NCI-H2171 (cell line): ENCODE data around the gene FNDC5.

Source experiments
- DNase-seq: peaks from one replicate; lab custom pipeline; 2025; lab: John Stamatoyannopoulos, UW

Gene FNDC5

GRCh38 chr1:32884032-32884372, 13.3 kb upstream of the FNDC5 start:
- no peak for DNase-seq

GRCh38 chr1:32883338-32884031, 12.8 kb upstream of the FNDC5 start:
- peak; percentile 59 for DNase-seq

GRCh38 chr1:32881871-32882850, 11.4 kb upstream of the FNDC5 start:
- DNase-seq, result peak; percentile 99

GRCh38 chr1:32881291-32881690, 10.6 kb upstream of the FNDC5 start:
- DNase-seq, result no peak

GRCh38 chr1:32878637-32879041, 7.9 kb upstream of the FNDC5 start:
- no peak for DNase-seq

GRCh38 chr1:32878183-32878582, 7.5 kb upstream of the FNDC5 start:
- peak; percentile 69 for DNase-seq

GRCh38 chr1:32877211-32878110, 6.7 kb upstream of the FNDC5 start:
- DNase-seq, result peak; percentile 56

- DNase-seq, result no peak
These were observed 5.9 kb upstream of the FNDC5 start for GRCh38 chr1:32876341-32877210.

GRCh38 chr1:32874860-32875752, 4.4 kb upstream of the FNDC5 start:
- DNase-seq, result no peak

GRCh38 chr1:32873484-32873883, 2.8 kb upstream of the FNDC5 start:
- no peak for DNase-seq

GRCh38 chr1:32872192-32872460, 1.4 kb upstream of the FNDC5 start:
- no peak for DNase-seq

- no peak for DNase-seq
These were observed 866 bp upstream of the FNDC5 start for GRCh38 chr1:32871364-32872191.

GRCh38 chr1:32869923-32870614, 643 bp downstream of the FNDC5 start:
- DNase-seq, result no peak

GRCh38 chr1:32868806-32869455, 1.8 kb downstream of the FNDC5 start:
- no peak for DNase-seq

GRCh38 chr1:32868085-32868484, 2.6 kb downstream of the FNDC5 start:
- DNase-seq, result no peak

- no peak for DNase-seq
These were observed 3.0 kb downstream of the FNDC5 start for GRCh38 chr1:32867671-32868070.

- no peak for DNase-seq
These were observed 3.6 kb downstream of the FNDC5 start for GRCh38 chr1:32867151-32867550.

- DNase-seq, result no peak
These were observed 4.9 kb downstream of the FNDC5 start for GRCh38 chr1:32865639-32866405.
